ENCODE data around the gene EEFSEC.

DNA sequence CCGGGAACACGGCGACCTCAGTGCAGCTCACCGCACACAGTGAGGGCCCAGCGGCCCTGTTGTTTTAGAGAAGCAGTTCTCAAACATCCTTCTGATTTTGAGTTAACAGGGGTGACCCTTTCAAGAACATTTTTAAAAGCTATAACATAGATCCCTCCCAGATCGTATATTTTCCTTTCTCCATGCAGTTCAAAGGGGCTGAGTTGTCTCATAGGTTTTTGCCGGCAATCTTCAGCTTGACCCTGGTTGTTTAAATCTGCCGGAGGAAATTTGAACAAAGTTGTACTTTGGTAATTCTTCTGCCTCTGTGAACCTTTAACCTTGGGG is 14.3 kb downstream of the EEFSEC start:
- TF ChIP-seq CTCF (IDR thresholded peaks at IDR 0.05; ENCODE audit: low read depth, low read length) (no peak), POLR2A (IDR thresholded peaks at IDR 0.05; ENCODE audit: extremely low read depth, insufficient read length) (no peak)
- TF ChIP-seq, protein P1, sequence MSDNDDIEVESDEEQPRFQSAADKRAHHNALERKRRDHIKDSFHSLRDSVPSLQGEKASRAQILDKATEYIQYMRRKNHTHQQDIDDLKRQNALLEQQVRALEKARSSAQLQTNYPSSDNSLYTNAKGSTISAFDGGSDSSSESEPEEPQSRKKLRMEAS (IDR thresholded peaks at IDR 0.05; ENCODE audit: low read depth, low read length), result no peak

Data from NB4 (cell line).